HepG2 (cell line): ENCODE measurements around the gene TGM3. TPM values are rescaled to one million over a fixed set of nuclear protein-coding genes. Genes with fewer than 3 reads are reported as not detected.

ENCODE experiments used
- ATAC-seq: fragments of 200-7000 bp; cut with Tn5 transposase; 3 replicates; pipeline ENCODE4 v1.9.1; 2020; ENCODE audit warnings: mild to moderate bottlenecking, moderate library complexity
- BruUV-seq: library from RNA; stranded (reverse); fragments of 400-500 nt; replicated peaks from 2 replicates; lab custom pipeline; 2021; lab: Mats Ljungman, UMichigan
- CTCF ChIA-PET: fragments of 300-600 bp; formaldehyde crosslinking; extraction: SDS; loops from one replicate; lab custom pipeline; 2021; ENCODE audit warnings: low total read pairs, inconsistent platforms, low intra/inter-chr PET ratio; lab: Yijun Ruan, JAX
- POLR2A ChIA-PET: fragments of 350-600 bp; sonication (Branson Sonifier 250); formaldehyde crosslinking; loops from one replicate; lab custom pipeline; 2020; ENCODE audit warnings: antibody characterized with exemption, inconsistent platforms; lab: Yijun Ruan, JAX
- DNase-seq: peaks from one replicate; pipeline ENCODE4 v3.0.0-alpha.2; 2015; ENCODE audit warnings: low spot score
- FAIRE-seq: peaks from 3 replicates; lab custom pipeline; 2011; peaks lifted over from hg19 to GRCh38; lab: Jason Lieb, UNC
- H2AFZ ChIP-seq: one replicate; pipeline ENCODE4 v1.6.1; 2011; ENCODE audit warnings: low read length, inconsistent platforms
- H3K27ac ChIP-seq: fragments of 300-600 bp; 3 replicates; pipeline ENCODE4 v1.8.0; 2011; ENCODE audit warnings: mixed run types, mild to moderate bottlenecking, mixed read lengths, low read length, inconsistent platforms; ENCODE audit not compliant: insufficient read depth; ENCODE audit errors: extremely low read length
- H3K27me3 ChIP-seq, 2 experiments: fragments of 200-600 bp in 1 of 2; 2 replicates in 1 of 2; 3 replicates in 1 of 2; pipeline versions ENCODE4 v1.6.0 to v1.8.0; 2011; ENCODE audit warnings: low read length in 2 of 2, mild to moderate bottlenecking in 2 of 2, moderate library complexity in 2 of 2, inconsistent platforms in 1 of 2; ENCODE audit not compliant: insufficient read depth in 2 of 2, control insufficient read depth in 1 of 2
- H3K36me3 ChIP-seq, 2 experiments: fragments of 200-600 bp in 1 of 2; replicated peaks in 1 of 2; 2 replicates in 1 of 2; 3 replicates in 1 of 2; pipeline versions ENCODE4 v1.5.1 to v1.8.0; 2011; ENCODE audit warnings: low read length in 2 of 2, inconsistent platforms in 1 of 2; ENCODE audit not compliant: insufficient read depth in 2 of 2, control insufficient read depth in 1 of 2
- H3K4me1 ChIP-seq: 2 replicates; pipeline ENCODE4 v1.5.1; 2012; ENCODE audit warnings: low read length, inconsistent platforms; ENCODE audit not compliant: insufficient read depth
- H3K4me2 ChIP-seq: 2 replicates; pipeline ENCODE4 v1.6.0; 2011; ENCODE audit warnings: low read depth, low read length, inconsistent platforms
- H3K4me3 ChIP-seq, 3 experiments: fragments of 200-600 bp in 1 of 3; sonication (generic), shearing (Covaris generic) in 1 of 3; replicated peaks in 1 of 3; 2 replicates each; pipeline ENCODE4 v1.5.1; 2011 to 2016; ENCODE audit warnings: low read length in 3 of 3, inconsistent platforms in 2 of 3, low read depth in 2 of 3, mild to moderate bottlenecking in 2 of 3, control low read depth in 1 of 3, mixed read lengths in 1 of 3; ENCODE audit not compliant: insufficient read depth in 1 of 3
- H3K79me2 ChIP-seq: one replicate; pipeline ENCODE4 v1.6.1; 2011; ENCODE audit warnings: low read length, inconsistent platforms; ENCODE audit not compliant: insufficient read depth
- H3K9ac ChIP-seq: 2 replicates; pipeline ENCODE4 v1.6.0; 2011; ENCODE audit warnings: mild to moderate bottlenecking, low read depth, low read length, inconsistent platforms; ENCODE audit not compliant: insufficient read depth
- H3K9me3 ChIP-seq: 2 replicates; pipeline ENCODE4 v1.5.1; 2012; ENCODE audit warnings: mild to moderate bottlenecking, low read length
- H4K20me1 ChIP-seq: 2 replicates; pipeline ENCODE4 v1.6.0; 2011; ENCODE audit warnings: inconsistent platforms, mild to moderate bottlenecking, low read length, moderate library complexity; ENCODE audit not compliant: insufficient read depth
- FOXP4 ChIP-seq: sonication (generic); formaldehyde crosslinking; IDR thresholded peaks from 2 replicates; pipeline ENCODE4 v1.4.0; 2020; ENCODE audit warnings: missing genetic modification reagents
- MED1 ChIP-seq: sonication (generic); formaldehyde crosslinking; IDR thresholded peaks from 2 replicates; pipeline ENCODE4 v1.4.0; 2020; ENCODE audit warnings: missing genetic modification reagents
- MED13 ChIP-seq: sonication (generic); formaldehyde crosslinking; IDR thresholded peaks from 2 replicates; pipeline ENCODE4 v1.5.0; 2020; ENCODE audit warnings: missing genetic modification reagents
- NFKBIZ ChIP-seq: IDR thresholded peaks from 2 replicates; pipeline ENCODE4 v1.6.1; 2018; ENCODE audit warnings: missing genetic modification reagents, missing compliant biosample characterization
- RFX5 ChIP-seq: IDR thresholded peaks from 2 replicates; pipeline ENCODE4 v1.6.1; 2011; ENCODE audit warnings: low read depth, low read length, improper control_type of control experiment
- SP1 ChIP-seq, 2 experiments: fragments of 450-650 bp in 1 of 2; sonication (generic) in 1 of 2; formaldehyde crosslinking in 1 of 2; IDR thresholded peaks; 2 replicates each; pipeline versions ENCODE4 v1.4.0 to v1.6.1; 2016 to 2020; ENCODE audit warnings: missing genetic modification reagents in 1 of 2
- ZFP36L2 ChIP-seq: sonication (generic); formaldehyde crosslinking; IDR thresholded peaks from 2 replicates; pipeline ENCODE4 v1.4.0; 2020; ENCODE audit warnings: missing genetic modification reagents
- WGBS: methylation state at CpG from one replicate; pipeline ENCODE4 v1.1.6; 2017; ENCODE audit warnings: low lambda C conversion rate; 5-methylcytosine and 5-hydroxymethylcytosine counted together
- in situ Hi-C: cut with HindIII; loops from 2 replicates; pipeline ENCODE4 v1.10.0; 2017; ENCODE audit warnings: low pct_unique_long_range_greater_than_20kb; ENCODE audit not compliant: extremely low pct_ligation_motif_present
- intact Hi-C: fragments of 100-400 bp; cut with micrococcal nuclease; formaldehyde crosslinking; loops from one replicate; pipeline ENCODE4 v1.10.0; 2022; ENCODE audit not compliant: unreplicated experiment
- polyA plus RNA-seq, 8 experiments: library from polyadenylated mRNA; depleted of rRNA in 3 of 8; stranded (reverse) in 7 of 8; unstranded in 1 of 8; fragments of >200 nt; fragmentation: Illumina TruSeq in 4 of 8; extraction: Trizol in 4 of 8; gene quantifications; 2 replicates each; pipeline versions ENCODE4 v1.2.1 to v1.2.3, GENCODE V29; 2011 to 2016; ENCODE audit warnings: low read depth in 4 of 8, missing spikeins in 1 of 8, mixed read lengths in 1 of 8; ENCODE audit not compliant: insufficient read depth in 1 of 8
- total RNA-seq, 5 experiments: library from RNA; depleted of rRNA; stranded (reverse); fragments of >200 nt; fragmentation: Illumina TruSeq; extraction: Trizol; gene quantifications; 2 replicates each; pipeline ENCODE4 v1.2.3, GENCODE V29; 2016; ENCODE audit warnings: low read depth in 1 of 5

The TGM3 gene
- total and polyA plus RNA-seq, 2 of the 13 experiments (the other 11 are each of a cell fraction or from before 2014, with no cell fraction given), result not detected

GRCh38 chr20:2330090-2330695 lies 34.4 kb downstream of the TGM3 start:
- ATAC-seq, result no peak
- 26% methylated on average over 2 of the region's 3 CpGs for WGBS
- H3K27me3 ChIP-seq, result peaks cover 2 to 18% of the 10 kb centered on the region in 2 experiments; a peak in 2 of 5 replicates
- CTCF ChIA-PET, result no interaction called here
- H3K4me2 ChIP-seq, result no peak overlapping the region
- DNase-seq, result no peak
- no peaks in the 10 kb centered on the region for H4K20me1 ChIP-seq
- TF ChIP-seq NFKBIZ (CRISPR knock-in tag) (no peak), MED13 (CRISPR knock-in tag) (no peak), ZFP36L2 (no peak), RFX5 (no peak), FOXP4 (CRISPR knock-in tag) (no peak), MED1 (CRISPR knock-in tag) (no peak), SP1 (IDR thresholded peaks at IDR 0.05) (no peak), SP1 (CRISPR knock-in tag; IDR thresholded peaks at IDR 0.05) (no peak)
- H3K9me3 ChIP-seq, result no peaks in the 10 kb centered on the region
- H2AFZ ChIP-seq, result no peak overlapping the region
- no peaks in the 10 kb centered on the region for H3K36me3 ChIP-seq
- H3K27ac ChIP-seq, result no peak overlapping the region
- no peak overlapping the region for H3K9ac ChIP-seq
- no peaks in the 10 kb centered on the region for H3K79me2 ChIP-seq
- intact Hi-C loops (no loop called here), in situ Hi-C loops (no loop called here)
- BruUV-seq, result no TSS peak
- H3K4me1 ChIP-seq, result no peaks in the 10 kb centered on the region
- FAIRE-seq, result no peak
- POLR2A ChIA-PET, result no interaction called here
- no peak overlapping the region for H3K4me3 ChIP-seq
